Astrocyte of the cerebellum (primary cell): ENCODE data around the gene MMP13.

Experiments used
- DNase-seq: peaks from one replicate; pipeline ENCODE4 v3.0.0-alpha.2; 2011; ENCODE audit warnings: low read depth
- H3K4me3 ChIP-seq: 2 replicates; pipeline ENCODE4 v1.5.1; 2011; ENCODE audit warnings: mild to moderate bottlenecking, low read depth, low read length, moderate library complexity
- in situ Hi-C: cut with HindIII; loops from 2 replicates; pipeline ENCODE4 v1.10.0; 2017; ENCODE audit warnings: low sequenced_read_pairs
- TF ChIP-seq, protein P1 (sequence below): IDR thresholded peaks from 2 replicates; pipeline ENCODE4 v1.5.1; 2012; ENCODE audit warnings: low read length, low read depth, moderate library complexity, mild to moderate bottlenecking; ENCODE audit errors: missing control alignments

MMP13 gene

DNA sequence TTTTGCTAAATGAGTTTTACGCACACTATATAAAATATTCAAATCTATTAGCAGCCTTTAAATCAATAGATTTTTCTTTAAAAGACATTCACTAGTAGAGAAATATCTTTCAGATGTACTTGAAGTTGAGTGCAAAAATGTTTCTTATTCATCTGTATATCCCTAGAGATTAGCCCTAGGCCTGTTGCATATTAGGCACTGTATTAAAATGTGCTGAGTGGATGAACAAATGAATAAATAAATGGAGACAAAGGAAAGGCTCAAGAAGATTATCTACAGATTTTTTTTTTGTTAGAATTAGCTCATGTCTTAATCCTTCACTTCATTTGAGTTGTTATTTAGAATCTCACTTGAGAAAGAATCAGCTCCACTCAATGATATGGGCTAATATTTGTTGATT, 12.0 kb upstream of the MMP13 start:
- no peak for DNase-seq
- TF ChIP-seq, protein P1, sequence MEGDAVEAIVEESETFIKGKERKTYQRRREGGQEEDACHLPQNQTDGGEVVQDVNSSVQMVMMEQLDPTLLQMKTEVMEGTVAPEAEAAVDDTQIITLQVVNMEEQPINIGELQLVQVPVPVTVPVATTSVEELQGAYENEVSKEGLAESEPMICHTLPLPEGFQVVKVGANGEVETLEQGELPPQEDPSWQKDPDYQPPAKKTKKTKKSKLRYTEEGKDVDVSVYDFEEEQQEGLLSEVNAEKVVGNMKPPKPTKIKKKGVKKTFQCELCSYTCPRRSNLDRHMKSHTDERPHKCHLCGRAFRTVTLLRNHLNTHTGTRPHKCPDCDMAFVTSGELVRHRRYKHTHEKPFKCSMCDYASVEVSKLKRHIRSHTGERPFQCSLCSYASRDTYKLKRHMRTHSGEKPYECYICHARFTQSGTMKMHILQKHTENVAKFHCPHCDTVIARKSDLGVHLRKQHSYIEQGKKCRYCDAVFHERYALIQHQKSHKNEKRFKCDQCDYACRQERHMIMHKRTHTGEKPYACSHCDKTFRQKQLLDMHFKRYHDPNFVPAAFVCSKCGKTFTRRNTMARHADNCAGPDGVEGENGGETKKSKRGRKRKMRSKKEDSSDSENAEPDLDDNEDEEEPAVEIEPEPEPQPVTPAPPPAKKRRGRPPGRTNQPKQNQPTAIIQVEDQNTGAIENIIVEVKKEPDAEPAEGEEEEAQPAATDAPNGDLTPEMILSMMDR: no peak
- in situ Hi-C loops: no loop called here
- no peak overlapping the region for H3K4me3 ChIP-seq

DNA sequence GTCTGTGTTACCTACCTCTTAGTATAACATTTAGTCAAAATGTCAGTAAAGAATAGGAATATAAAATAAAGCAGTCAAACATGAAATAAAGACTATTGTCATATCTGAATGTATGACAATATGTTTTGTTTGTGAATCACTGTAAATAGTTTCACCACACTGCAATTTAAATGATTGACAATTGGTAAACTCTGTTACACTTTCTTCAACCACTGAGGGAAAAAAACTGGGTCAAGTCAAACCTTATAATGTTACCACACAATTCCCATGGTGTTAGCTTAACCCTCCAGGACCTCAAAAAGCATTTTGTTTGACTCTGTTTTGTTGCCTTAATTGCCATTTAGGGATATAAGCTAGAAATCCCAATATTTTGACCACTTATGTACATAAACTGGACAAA, 10.5 kb upstream of the MMP13 start:
- no peak for DNase-seq
- H3K4me3 ChIP-seq: no peak overlapping the region
- in situ Hi-C loops: no loop called here
- TF ChIP-seq, protein P1: no peak

DNA sequence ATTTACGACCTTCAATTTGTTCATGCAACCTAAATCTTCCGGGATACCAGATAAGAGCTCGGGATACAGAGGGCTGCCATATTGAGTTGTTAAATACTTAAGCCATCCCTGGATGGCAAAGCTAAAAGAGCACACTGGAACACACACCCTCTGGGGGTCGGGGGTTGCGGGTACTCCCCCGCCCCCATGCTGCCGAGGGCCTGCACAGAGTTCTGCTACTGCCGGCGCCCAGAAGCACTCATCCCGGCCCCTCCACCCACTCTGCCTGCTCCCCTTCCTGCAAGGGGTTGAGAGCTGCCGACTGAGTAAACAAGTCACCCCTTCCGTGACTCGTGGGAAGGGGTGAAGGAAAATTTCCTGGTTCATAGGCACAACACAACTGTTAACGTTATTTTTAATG, 9.3 kb upstream of the MMP13 start:
- in situ Hi-C loops: no loop called here
- H3K4me3 ChIP-seq: no peak overlapping the region
- DNase-seq: no peak
- TF ChIP-seq, protein P1: no peak

DNA sequence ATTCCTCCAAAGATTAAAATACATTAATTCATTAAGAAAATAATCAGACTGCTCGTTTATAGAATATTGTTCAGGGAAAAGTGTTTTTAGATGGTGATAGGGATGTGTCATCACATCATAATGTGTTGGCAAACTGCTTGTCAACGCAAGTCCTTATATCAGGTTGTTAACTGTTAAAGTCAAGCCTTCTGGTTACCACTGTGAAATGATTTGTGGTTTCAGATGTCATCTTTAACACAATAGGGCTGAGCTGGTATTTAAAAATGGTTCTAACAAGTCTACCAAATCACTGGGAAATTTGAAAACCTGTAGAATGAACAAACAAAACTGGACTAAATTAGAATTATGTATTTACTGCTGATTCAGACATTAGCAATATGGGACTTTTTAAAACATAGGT, 2.4 kb upstream of the MMP13 start:
- no peak overlapping the region for H3K4me3 ChIP-seq
- in situ Hi-C loops: no loop called here
- TF ChIP-seq, protein P1: no peak

DNA sequence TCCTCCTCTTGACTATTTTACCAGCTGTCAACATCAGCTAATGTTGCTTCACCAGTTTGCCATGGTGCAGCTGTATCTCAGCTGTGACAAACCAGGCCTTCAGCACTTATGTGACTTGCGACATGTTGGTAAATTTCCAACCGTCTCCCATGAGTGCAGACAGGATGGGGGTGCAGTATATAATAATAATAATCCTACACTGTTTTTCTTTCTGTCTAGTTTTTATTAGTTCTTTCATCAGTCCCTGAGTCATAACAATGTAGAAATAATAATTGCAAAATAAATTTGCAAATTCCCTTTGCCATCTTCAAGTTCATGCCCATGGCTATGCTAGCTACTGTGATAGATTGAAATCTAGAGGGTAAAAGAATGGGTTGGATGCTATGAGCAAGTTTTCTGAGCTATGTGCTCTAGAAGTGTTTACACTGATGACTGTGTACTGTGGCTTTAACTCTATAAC, 4.9 kb downstream of the MMP13 start:
- no peak for DNase-seq
- TF ChIP-seq, protein P1: no peak
- no peak overlapping the region for H3K4me3 ChIP-seq
- in situ Hi-C loops: no loop called here

More for the DNA sequence above, 2.4 kb upstream of the MMP13 start:
- DNase-seq: no peak

DNA sequence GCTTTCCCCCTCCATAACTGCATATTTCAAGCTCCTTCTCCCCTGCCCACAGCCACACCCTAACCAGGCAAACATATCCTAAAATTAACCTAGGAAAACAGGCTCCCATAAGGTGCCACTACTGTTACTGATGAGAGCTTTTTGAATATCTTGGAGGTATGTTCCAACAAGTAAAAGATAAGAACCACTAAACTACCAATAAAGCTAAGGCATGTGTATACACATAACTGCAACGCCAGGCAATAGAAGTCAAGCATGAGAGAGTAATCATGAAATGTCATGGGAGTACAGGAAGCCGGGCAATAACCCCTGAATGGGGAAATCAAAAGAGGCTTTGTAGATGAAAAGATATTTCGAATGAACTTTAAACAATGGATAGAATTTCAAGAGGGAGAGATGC, 9.3 kb downstream of the MMP13 start:
- H3K4me3 ChIP-seq: no peak overlapping the region
- no peak for DNase-seq
- in situ Hi-C loops: no loop called here
- TF ChIP-seq, protein P1: no peak
